Skeletal muscle satellite cell (primary cell): ENCODE results near the gene GTPBP6.

Experiments
- H3K27me3 ChIP-seq: 2 replicates; pipeline ENCODE4 v1.7.0; 2013; ENCODE audit warnings: low read length; ENCODE audit not compliant: control insufficient read depth, insufficient read depth
- H3K36me3 ChIP-seq: 2 replicates; pipeline ENCODE4 v1.7.0; 2013; ENCODE audit warnings: mild to moderate bottlenecking, control low read depth, low read length; ENCODE audit not compliant: insufficient read depth
- H3K4me1 ChIP-seq: 2 replicates; pipeline ENCODE4 v1.7.0; 2013; ENCODE audit warnings: low read length; ENCODE audit not compliant: control insufficient read depth, insufficient read depth
- H3K4me2 ChIP-seq: 2 replicates; pipeline ENCODE4 v1.7.0; 2013; ENCODE audit warnings: mild to moderate bottlenecking, low read length
- H3K4me3 ChIP-seq: 2 replicates; pipeline ENCODE4 v1.7.0; 2013; ENCODE audit warnings: low read length
- H3K9ac ChIP-seq: 2 replicates; pipeline ENCODE4 v1.7.0; 2013; ENCODE audit warnings: mild to moderate bottlenecking, low read depth, low read length, moderate library complexity
- H3K9me3 ChIP-seq: replicated peaks from 2 replicates; pipeline ENCODE4 v1.7.0; 2013; ENCODE audit warnings: mild to moderate bottlenecking, control low read depth, low read length

The GTPBP6 gene

GRCh38 chrX:350148-350533, 31.5 kb upstream of the GTPBP6 start:
- H3K4me1 ChIP-seq = no peaks in the 10 kb centered on the region
- no peaks in the 10 kb centered on the region for H3K9me3 ChIP-seq
- no peaks in the 10 kb centered on the region for H3K27me3 ChIP-seq
- no peaks in the 10 kb centered on the region for H3K36me3 ChIP-seq
- no peak overlapping the region for H3K4me3 ChIP-seq
- no peak overlapping the region for H3K4me2 ChIP-seq
- H3K9ac ChIP-seq = no peak overlapping the region

GRCh38 chrX:349702-350101, 31.1 kb upstream of the GTPBP6 start:
- Histone ChIP-seq H3K9ac (no peak overlapping the region), H3K36me3 (no peaks in the 10 kb centered on the region), H3K27me3 (no peaks in the 10 kb centered on the region), H3K9me3 (no peaks in the 10 kb centered on the region), H3K4me3 (no peak overlapping the region), H3K4me1 (no peaks in the 10 kb centered on the region), H3K4me2 (no peak overlapping the region)

- Histone ChIP-seq H3K36me3 (no peaks in the 10 kb centered on the region), H3K27me3 (no peaks in the 10 kb centered on the region), H3K4me2 (no peak overlapping the region), H3K9me3 (no peaks in the 10 kb centered on the region), H3K9ac (no peak overlapping the region), H3K4me1 (no peaks in the 10 kb centered on the region), H3K4me3 (no peak overlapping the region)
Observed at GRCh38 chrX:349196-349595, 30.6 kb upstream of the GTPBP6 start.

GRCh38 chrX:348461-349117, 30.0 kb upstream of the GTPBP6 start:
- Histone ChIP-seq H3K4me2 (no peak overlapping the region), H3K9me3 (no peaks in the 10 kb centered on the region), H3K9ac (no peak overlapping the region), H3K4me3 (no peak overlapping the region), H3K36me3 (no peaks in the 10 kb centered on the region), H3K4me1 (no peaks in the 10 kb centered on the region), H3K27me3 (no peaks in the 10 kb centered on the region)

GRCh38 chrX:347351-348117, 28.9 kb upstream of the GTPBP6 start:
- H3K27me3 ChIP-seq = no peaks in the 10 kb centered on the region
- no peaks in the 10 kb centered on the region for H3K36me3 ChIP-seq
- no peak overlapping the region for H3K4me3 ChIP-seq
- H3K9ac ChIP-seq = no peak overlapping the region
- H3K4me2 ChIP-seq = no peak overlapping the region
- no peaks in the 10 kb centered on the region for H3K4me1 ChIP-seq
- no peaks in the 10 kb centered on the region for H3K9me3 ChIP-seq

- Histone ChIP-seq H3K27me3 (no peaks in the 10 kb centered on the region), H3K9me3 (no peaks in the 10 kb centered on the region), H3K36me3 (no peaks in the 10 kb centered on the region), H3K4me3 (no peak overlapping the region), H3K4me2 (no peak overlapping the region), H3K4me1 (no peaks in the 10 kb centered on the region), H3K9ac (no peak overlapping the region)
Observed at GRCh38 chrX:346034-346813, 27.6 kb upstream of the GTPBP6 start.

- Histone ChIP-seq H3K36me3 (no peaks in the 10 kb centered on the region), H3K9ac (no peak overlapping the region), H3K4me3 (no peak overlapping the region), H3K27me3 (no peaks in the 10 kb centered on the region), H3K4me1 (no peaks in the 10 kb centered on the region), H3K4me2 (no peak overlapping the region), H3K9me3 (no peaks in the 10 kb centered on the region)
Observed at GRCh38 chrX:345020-345925, 26.7 kb upstream of the GTPBP6 start.

- no peaks in the 10 kb centered on the region for H3K27me3 ChIP-seq
- H3K4me2 ChIP-seq = no peak overlapping the region
- H3K9ac ChIP-seq = no peak overlapping the region
- H3K9me3 ChIP-seq = no peaks in the 10 kb centered on the region
- no peak overlapping the region for H3K4me3 ChIP-seq
- no peaks in the 10 kb centered on the region for H3K36me3 ChIP-seq
- no peaks in the 10 kb centered on the region for H3K4me1 ChIP-seq
Observed at GRCh38 chrX:344371-344901, 25.8 kb upstream of the GTPBP6 start.

GRCh38 chrX:341541-342101, 23.0 kb upstream of the GTPBP6 start:
- Histone ChIP-seq H3K27me3 (no peaks in the 10 kb centered on the region), H3K9me3 (no peaks in the 10 kb centered on the region), H3K9ac (no peak overlapping the region), H3K4me1 (no peaks in the 10 kb centered on the region), H3K4me3 (no peak overlapping the region), H3K4me2 (no peak overlapping the region), H3K36me3 (peaks cover 5% of the 10 kb centered on the region)

- peaks cover 9% of the 10 kb centered on the region for H3K36me3 ChIP-seq
- no peaks in the 10 kb centered on the region for H3K4me1 ChIP-seq
- no peak overlapping the region for H3K4me3 ChIP-seq
- H3K9ac ChIP-seq = no peak overlapping the region
- no peak overlapping the region for H3K4me2 ChIP-seq
- no peaks in the 10 kb centered on the region for H3K27me3 ChIP-seq
- H3K9me3 ChIP-seq = no peaks in the 10 kb centered on the region
Observed at GRCh38 chrX:340641-341423, 22.2 kb upstream of the GTPBP6 start.
